HG02970 (cell line): Measurements from ENCODE around the gene ARFRP1.

Experiments
- ATAC-seq: cut with Tn5 transposase; IDR thresholded peaks from one replicate; pipeline ENCODE4 v1.9.1; 2021; ENCODE audit warnings: mild to moderate bottlenecking, moderate library complexity, moderate number of reproducible peaks; ENCODE audit not compliant: unreplicated experiment, low FRiP score

Gene ARFRP1, protein sequence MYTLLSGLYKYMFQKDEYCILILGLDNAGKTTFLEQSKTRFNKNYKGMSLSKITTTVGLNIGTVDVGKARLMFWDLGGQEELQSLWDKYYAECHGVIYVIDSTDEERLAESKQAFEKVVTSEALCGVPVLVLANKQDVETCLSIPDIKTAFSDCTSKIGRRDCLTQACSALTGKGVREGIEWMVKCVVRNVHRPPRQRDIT

DNA sequence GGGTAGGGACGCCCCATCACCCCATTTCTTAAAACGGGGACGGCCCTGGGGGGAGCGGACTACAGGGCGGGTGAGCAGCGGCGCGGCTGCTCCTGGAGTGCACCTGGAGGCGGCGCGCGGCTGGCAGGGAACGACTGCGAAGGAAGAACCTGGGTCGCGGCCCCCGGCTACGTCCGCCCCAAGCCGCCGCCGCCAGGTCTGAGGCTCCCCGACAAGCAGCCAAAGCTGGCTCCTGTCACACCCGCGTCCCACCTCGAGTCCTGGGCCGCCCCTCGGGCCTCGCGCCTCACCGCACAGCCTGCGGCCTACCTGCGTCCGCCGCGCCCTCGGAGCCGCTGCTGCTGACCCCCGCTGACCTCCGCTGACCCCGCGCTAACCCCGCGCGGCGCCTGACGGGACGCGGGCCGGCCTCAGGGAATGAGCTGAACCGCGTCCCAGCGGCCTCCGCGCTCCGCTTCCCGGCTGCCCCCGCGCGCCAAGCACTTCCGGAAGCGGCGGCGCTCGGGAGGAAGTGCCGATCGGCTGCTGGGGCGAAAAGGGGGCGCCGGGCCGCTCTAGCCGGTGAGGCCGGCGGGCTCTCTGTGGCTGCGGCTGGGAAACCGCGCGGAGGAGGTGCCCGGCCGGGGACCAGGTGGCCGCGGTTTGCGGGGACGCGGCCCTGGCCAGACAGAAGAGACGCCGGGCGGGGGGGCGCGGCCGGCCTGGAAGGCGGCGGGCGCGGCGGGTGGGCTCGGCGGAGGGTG lies at the start of gene ARFRP1, which contains the start of gene ZGPAT:
ARFRP1 (minus strand) TSS at position 419 of the 743 bp plus-strand sequence. CDS start 885 bp downstream, outside the sequence.
ZGPAT (plus strand) TSS at position 482 of the 743 bp plus-strand sequence. CDS start 542 bp downstream, outside the sequence.
- peak; percentile 73 for ATAC-seq

- no peak for ATAC-seq
Observed at GRCh38 chr20:63756648-63756991, 48.8 kb upstream of the ARFRP1 start.

- no peak for ATAC-seq
Observed at GRCh38 chr20:63755933-63756647, 48.3 kb upstream of the ARFRP1 start.

DNA sequence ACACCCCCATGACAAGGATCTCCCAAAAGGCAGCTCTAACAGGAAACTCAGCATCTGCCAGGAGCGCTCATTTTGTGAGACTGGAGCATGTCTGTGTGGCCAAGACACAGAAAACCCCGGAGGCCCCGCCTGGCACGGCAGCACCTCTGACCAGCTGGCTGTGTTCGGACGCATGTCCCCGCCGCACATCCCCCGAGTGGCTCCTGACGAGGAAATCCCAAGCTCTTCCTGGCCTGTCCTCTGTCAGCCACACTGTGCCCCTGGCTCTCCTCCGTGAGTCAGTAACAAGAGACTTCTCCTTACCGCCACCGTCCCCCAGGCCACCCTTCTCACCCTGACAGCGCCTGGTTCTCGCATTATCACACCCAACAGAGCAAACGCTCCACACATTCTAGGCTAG lies 46.2 kb upstream of the ARFRP1 start:
- ATAC-seq = no peak

GRCh38 chr20:63753381-63753780 lies 45.6 kb upstream of the ARFRP1 start:
- ATAC-seq = no peak

GRCh38 chr20:63752411-63753101 lies 44.8 kb upstream of the ARFRP1 start:
- ATAC-seq = no peak

DNA sequence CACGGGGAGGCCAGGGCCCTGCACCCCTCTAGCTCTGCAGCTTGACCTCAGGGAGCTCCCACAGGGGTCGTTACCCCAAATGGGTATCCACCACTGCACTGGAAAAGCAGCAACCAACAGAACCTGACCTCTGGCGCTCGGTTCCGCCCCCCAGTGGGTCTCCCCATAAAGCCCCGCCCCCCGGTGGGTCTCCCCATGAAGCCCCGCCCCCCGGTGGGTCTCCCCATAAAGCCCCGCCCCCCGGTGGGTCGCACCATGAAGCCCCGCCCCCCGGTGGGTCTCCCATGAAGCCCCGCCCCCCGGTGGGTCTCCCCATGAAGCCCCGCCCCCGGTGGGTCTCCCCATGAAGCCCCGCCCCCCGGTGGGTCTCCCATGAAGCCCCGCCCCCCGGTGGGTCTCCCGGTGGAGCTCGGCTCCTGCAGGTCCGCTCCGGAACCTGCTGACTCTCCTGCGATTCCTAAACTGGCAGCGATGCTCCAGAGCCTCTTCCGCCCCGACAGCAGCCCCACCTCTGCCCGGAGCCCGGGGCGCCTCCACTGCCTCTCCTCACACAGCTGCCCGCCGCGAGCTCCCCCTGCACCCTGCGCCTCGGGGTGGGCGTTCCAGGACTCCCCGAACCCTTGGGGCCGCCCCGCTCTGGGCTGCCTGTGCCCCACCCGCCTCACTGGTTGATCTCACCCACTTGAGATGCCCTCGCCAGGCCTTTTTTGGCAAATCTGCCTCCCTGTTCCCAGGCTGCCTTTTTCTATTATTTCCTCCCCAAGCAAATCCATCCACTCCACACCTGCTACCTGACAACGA lies 43.9 kb upstream of the ARFRP1 start:
- ATAC-seq = no peak

- no peak for ATAC-seq
Observed at GRCh38 chr20:63750807-63751470, 43.2 kb upstream of the ARFRP1 start.

GRCh38 chr20:63749597-63750508 lies 42.1 kb upstream of the ARFRP1 start:
- no peak for ATAC-seq

DNA sequence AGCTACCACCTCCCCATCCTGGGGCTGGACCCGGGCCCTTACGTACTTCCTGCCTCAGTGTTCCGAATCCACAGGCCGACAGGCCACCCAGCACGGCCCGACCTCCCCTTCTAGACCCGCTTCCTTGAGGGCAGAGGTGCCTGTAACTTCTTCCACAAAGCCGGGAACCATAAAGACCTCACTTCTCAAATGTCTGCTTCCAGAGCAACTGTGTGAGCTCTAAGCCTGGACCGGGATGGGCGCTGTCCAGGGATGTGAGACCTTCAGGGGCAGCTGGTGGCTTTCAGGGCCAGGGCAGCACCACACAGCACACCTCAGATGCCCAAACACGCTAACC lies 41.1 kb upstream of the ARFRP1 start:
- ATAC-seq = no peak

- no peak for ATAC-seq
Observed at GRCh38 chr20:63748070-63748933, 40.5 kb upstream of the ARFRP1 start.

DNA sequence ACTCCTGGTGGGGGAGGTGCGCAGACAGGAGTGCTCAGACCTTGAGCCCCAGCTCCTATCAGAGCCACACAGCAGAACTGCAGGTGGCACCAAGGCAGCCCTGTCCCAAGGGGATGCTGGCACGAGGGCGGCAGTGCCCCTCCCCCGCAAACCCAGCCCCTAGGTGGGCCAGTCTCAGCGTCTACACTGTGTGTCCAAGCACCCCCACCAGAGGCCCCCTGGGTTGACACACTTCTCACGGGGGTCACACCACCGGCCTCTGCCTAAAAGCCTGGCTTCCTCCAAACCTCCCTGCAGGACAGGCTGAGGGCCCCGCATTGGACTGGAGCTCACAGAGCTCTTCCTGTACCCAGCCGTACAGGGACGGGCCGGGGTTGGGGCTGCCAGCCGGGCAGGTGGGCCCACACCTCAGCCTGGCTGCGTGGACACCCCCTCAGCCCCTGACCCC lies 39.9 kb upstream of the ARFRP1 start:
- no peak for ATAC-seq

- ATAC-seq = no peak
Observed at GRCh38 chr20:63746751-63747315, 39.1 kb upstream of the ARFRP1 start.

DNA sequence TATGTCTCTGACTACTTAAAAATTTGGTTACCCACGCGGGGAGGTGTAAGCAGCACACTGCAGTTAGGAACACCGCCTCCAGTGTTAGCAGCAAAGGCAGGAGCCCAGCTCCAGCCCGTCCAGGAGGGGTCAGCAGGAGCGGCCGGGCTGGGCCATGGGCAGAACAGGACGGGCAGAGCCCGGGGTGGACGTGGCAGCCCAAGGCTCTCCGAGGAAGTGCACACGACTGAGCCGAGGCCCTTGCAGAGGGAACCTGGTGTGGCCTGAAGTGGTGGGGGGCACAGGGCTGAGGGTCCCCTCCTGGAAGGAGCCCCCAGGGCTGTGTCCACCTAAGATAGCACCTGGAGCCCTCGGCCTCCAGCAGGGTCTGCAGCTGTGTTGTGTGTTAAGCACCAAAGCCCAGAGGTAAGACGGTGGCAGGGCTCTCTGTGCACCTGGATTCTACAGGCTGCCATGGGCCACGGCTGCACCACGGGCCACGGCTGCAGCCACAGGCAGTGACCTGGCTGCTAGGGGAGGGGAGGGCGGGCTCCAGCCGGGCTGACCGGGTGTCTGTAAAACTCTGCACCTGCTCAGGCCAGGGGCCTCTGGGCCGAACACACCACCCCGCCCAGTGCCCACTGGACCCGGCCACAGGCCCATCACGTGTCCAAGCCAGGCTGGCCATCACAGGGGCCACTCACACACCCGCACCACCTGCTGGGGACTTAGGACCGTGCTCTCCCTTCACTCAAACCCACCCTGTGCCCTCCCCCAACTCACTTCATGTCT lies 38.4 kb upstream of the ARFRP1 start:
- no peak for ATAC-seq

DNA sequence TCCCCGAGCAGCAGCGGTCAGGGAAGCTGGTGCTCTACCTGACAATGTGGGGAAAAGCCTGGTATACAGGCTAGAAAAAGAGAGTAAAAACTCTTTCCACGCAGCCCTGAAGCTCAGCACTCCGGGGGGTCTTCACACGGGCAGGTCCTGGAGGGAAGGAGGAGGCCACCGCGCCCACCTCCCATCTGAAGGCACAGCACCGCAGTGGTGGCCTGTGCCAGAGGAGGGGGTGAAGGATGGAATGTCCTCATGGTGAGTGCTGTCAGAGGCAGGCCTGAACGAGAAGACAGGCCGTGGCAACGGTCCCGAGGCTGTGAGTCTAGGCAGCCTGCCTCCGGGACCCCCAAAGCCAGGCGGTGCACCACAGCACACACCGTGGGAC lies 37.6 kb upstream of the ARFRP1 start:
- ATAC-seq = no peak

DNA sequence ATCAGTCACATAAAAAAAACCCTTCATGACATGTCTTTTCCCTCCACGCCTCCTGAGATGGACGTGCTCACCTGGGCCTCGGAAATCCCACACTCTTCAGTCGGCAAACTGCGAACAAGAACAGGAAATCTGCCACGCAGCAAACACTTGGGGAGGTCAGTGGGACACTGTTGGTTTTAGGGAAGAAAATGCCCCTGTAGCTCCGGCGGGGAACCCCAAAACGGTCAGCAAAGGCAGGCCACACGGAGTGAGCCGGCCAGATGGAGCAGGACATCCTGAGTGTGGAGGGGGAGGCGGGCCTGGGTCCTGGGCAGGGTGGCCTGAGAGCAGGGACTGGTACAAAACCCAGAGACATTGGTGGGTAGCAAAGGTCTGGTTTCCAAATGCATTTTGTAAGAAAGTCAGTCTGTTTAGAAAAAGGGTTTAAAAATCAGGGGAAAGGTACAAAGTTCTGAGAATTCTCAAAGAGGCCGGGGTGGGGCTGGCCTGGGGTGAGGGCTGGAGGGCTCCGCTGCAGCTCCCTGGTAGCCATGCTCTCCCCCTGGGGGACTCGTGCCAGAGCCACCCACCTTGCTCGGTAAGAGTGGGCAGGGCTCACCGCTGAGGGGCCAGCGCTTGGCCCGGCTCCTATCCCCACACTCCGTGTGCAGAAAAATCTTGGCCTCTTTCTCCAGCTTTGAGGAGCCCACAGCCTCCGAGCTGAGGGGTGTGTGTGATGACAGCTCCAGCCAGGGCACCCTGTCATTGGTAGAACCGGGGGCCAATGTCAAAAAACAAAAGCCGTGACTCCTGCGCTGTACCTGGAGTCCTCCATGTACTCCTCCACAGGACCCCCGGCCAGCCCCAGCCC lies 37.0 kb upstream of the ARFRP1 start:
- no peak for ATAC-seq
